ENCODE data around the gene ZNF438. TPM values are rescaled to one million over a fixed set of nuclear protein-coding genes. Genes with fewer than 3 reads are reported as not detected.

ZNF438 gene
- total RNA-seq, 1 experiment from 2014 or later, result 0.83 TPM

GRCh38 chr10:30991647-30992011 is 40.0 kb downstream of the ZNF438 start:
- Histone ChIP-seq H3K27me3 (ENCODE audit: insufficient read depth, low read length) (no peaks in the 10 kb centered on the region), H3K9me3 (ENCODE audit: control insufficient read depth, low read depth, low read length) (no peaks in the 10 kb centered on the region), H4K8ac (replicated peaks; ENCODE audit: insufficient read length, low read depth, low read length) (no peak overlapping the region), H3K14ac (ENCODE audit: insufficient read depth, low read length) (no peak overlapping the region), H3K18ac (ENCODE audit: insufficient read length, low read depth, low read length) (no peak overlapping the region), H2AK5ac (ENCODE audit: insufficient read length, low read length) (no peak overlapping the region), H3K9ac (ENCODE audit: extremely low read depth, insufficient read length, low read length) (no peak overlapping the region), H3K23ac (ENCODE audit: insufficient read length, low read depth, low read length) (no peak overlapping the region), H3K4me1 (ENCODE audit: insufficient read depth, low read length) (no peaks in the 10 kb centered on the region), H3K27ac (ENCODE audit: insufficient read length, low read depth, low read length) (no peak overlapping the region), H3K23me2 (ENCODE audit: insufficient read length, low read depth, low read length, poor library complexity, severe bottlenecking) (no peaks in the 10 kb centered on the region), H2BK5ac (ENCODE audit: insufficient read length, low read length) (no peak overlapping the region), H3K79me1 (ENCODE audit: insufficient read depth, low read depth, low read length, poor library complexity, severe bottlenecking) (no peaks in the 10 kb centered on the region), H2BK20ac (ENCODE audit: low read depth, low read length, poor library complexity, severe bottlenecking) (no peak overlapping the region), H3K79me2 (ENCODE audit: insufficient read depth, low read length) (no peaks in the 10 kb centered on the region), H3K4ac (ENCODE audit: low read depth, low read length) (no peak overlapping the region), H2BK120ac (ENCODE audit: low read depth, low read length, poor library complexity, severe bottlenecking) (no peak overlapping the region), H4K20me1 (ENCODE audit: control insufficient read depth, insufficient read depth, insufficient read length) (no peaks in the 10 kb centered on the region), H2BK15ac (ENCODE audit: low read depth, low read length) (no peak overlapping the region), H4K5ac (ENCODE audit: insufficient read length, low read depth, low read length) (no peak overlapping the region), H3K56ac (ENCODE audit: insufficient read length, low read depth, low read length) (no peak overlapping the region), H2AFZ (ENCODE audit: low read length) (no peak overlapping the region), H4K91ac (ENCODE audit: insufficient read length, low read depth, low read length) (no peak overlapping the region), H3T11ph (ENCODE audit: low read length) (no peak overlapping the region), H2BK12ac (ENCODE audit: insufficient read length, low read depth, low read length) (no peak overlapping the region), H3K4me2 (ENCODE audit: insufficient read depth, insufficient read length, low read length) (no peak overlapping the region)
- Mint-ChIP-seq H3K27me3 (ENCODE audit: low read depth) (no peaks in the 10 kb centered on the region), H3K4me3 (no peak overlapping the region), H3K27ac (no peak overlapping the region), H3K9me3 (peaks cover 26 to 28% of the 10 kb centered on the region in 2 experiments), H3K4me1 (peaks cover 3 to 4% of the 10 kb centered on the region in 2 experiments), H3K36me3 (ENCODE audit: insufficient read depth in 1 of 3, low read depth in 3 of 3) (peaks cover 14 to 30% (median 20%) of the 10 kb centered on the region in 3 experiments)
- no peak for TF ChIP-seq CTCF (conservative IDR thresholded peaks at IDR 0.05)
- DNase-seq, result no peak
- no CpG with 5 or more reads among the region's 1 CpG for WGBS (ENCODE audit: extremely low coverage, insufficient read length, low lambda C conversion rate)
